GDM1 (cell line): ENCODE measurements around the gene PLA2G1B.

Experiments used
- DNase-seq: peaks from one replicate; lab custom pipeline; 2025; lab: John Stamatoyannopoulos, UW

PLA2G1B gene

DNA sequence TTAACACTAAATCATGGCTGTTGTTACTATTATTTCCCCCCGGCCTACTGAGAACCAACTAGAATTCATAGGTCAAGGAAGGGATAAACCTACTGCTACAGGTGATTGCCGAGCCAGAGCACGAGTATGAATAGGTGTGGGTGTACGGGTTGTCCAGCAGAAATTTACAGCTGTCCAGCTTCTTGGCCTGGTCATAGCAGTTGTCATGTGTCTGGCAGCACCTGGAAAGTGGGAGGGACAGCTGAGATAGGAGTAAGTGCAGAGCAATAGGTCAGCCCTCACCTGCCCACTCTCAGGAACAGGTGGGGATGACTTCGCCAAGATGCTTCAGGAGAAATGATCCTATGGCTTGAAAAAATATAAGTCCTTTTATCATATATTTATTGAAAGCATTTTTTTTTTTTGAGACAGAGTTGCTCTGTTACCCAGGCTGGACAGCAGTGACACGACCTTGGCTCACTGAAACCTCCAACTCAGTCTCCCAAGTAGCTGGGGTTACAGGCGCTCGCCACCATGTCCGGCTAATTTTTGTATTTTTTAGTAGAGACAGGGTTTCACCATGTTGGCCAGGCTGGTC, 2.6 kb downstream of the PLA2G1B start:
- DNase-seq = no peak

DNA sequence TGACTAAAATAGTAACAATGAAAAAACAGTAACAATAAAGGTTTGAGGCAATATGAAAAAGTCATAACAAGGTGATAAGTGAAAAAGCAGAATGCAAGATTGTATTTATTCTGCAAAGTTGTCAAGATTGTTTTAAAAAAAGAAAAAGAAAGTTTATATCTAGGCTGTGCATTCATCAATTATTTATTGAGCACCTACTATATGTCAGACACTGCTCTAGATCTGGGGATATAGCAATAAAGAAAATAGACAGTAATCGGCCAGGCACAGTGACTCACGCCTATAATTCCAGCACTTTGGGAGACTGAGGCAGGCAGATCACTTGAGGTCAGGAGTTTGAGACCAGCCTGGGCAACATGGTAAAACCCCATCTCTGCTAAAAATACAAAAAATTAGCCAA, 3.8 kb downstream of the PLA2G1B start:
- no peak for DNase-seq

DNA sequence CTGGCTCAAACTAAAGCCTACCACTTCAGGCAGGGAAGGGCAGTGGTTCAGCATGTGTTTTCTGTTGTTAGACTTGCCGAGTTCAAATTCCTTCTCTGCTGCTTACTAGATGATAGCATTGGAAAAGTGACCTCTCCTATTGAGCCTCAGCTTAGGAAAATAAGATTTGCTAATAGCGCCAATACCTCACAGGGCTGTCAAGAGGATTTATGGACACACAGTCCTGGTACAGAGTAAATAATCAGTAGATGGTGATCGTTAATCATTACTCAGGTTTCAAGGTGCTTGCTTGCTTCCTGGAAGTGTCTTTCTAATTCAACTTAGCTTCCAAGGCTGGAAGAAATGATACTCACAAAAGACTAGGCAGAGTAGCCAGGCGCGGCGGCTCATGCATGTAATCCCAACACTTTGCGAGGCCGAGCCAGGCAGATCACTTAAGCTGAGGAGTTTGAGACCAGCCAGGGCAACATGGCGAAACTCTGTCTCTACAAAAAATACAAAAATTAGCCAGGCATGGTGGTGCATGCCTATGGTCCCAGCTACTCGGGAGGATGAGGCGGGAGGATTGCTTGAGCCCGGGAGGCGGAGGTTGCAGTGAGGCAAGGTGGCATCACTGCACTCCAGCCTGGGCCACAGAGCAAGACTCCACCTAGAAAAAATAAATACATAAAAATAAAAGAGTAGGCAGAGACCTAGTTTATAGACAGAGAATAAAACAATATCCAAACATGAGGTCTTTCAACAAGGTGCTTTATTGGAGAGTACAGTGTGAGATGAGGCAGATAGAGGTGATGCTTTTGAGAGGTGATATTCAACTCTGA, 6.0 kb downstream of the PLA2G1B start:
- no peak for DNase-seq

DNA sequence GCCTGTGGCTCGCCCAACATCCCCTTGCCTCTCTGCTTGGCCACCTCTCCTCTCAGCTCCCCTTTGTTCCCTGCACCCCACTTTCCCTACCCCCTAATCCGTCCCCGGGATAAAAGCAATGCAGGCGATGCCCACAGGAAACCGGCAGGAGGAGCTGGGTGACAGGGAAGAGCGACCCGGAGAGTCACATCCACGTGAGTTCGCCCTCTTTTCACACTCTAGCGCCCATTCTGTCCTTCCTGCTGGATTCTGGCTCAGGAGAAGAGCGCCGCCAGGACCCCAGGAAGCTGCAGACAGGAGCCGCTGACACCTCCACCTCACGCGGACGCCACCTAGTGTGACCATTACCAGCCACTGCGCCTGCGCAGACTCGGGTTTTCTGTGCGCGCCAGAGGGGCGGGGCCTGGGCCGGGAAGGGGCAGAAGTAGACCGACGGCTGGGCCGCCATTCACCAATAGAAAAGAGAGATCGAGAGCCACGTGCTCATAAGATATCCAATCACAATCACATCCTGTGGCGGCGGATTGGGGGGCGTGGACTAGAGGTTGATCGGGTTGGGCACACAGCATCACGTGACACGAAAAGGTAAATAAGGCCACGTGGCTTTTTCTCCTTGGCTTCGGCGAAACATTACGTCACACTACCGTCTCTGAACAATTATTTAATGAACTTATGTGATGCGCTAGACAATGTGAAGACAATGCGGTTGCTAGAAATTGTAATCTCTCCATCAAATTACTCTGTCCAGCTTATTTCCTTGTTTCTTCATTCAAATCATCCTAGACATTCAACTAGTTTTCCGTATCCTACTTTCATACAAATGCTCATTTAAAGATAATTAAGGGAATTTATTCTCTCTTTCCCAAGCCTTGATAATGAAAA, 10.1 kb downstream of the PLA2G1B start:
- DNase-seq = peak; percentile 98

DNA sequence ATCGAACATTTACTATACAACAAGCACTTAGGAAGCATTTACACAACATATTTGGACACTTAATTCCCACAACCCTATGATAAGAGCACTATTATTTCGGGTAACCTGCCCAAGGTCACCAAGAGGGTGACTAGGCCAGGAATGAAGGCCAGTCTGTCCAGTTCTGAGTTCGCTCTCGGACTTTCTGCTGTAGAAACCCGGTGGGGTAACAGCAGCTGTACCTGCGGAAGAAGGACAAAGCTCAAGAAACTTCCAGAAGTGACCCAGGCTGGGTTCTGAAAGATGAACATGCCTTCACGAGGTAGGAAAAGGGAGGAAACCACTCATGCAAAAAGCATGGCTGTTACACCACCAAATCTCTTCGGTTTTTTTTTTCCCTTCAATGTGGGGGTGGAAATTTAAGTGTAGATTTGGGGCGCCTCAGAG, 10.8 kb downstream of the PLA2G1B start:
- no peak for DNase-seq

DNA sequence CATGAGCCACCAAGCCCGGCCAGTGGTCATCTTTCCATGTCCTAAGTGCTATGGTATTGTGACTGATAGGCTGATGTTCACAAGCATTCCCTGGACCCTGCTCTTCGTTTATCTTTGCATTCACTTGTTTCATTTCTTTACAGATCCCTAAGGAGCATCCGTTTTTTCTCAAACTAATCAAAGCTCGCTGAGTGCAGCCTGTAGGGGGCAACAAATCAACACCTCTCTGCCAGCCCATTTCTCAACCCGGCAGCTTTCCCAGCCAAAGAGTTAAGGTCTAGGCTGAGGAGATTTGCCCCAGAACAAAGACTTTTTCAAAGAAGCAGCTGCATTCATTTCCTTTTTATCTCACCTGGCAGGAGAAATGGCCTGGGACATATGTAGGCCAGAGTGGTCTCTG, 13.4 kb downstream of the PLA2G1B start:
- DNase-seq = no peak

DNA sequence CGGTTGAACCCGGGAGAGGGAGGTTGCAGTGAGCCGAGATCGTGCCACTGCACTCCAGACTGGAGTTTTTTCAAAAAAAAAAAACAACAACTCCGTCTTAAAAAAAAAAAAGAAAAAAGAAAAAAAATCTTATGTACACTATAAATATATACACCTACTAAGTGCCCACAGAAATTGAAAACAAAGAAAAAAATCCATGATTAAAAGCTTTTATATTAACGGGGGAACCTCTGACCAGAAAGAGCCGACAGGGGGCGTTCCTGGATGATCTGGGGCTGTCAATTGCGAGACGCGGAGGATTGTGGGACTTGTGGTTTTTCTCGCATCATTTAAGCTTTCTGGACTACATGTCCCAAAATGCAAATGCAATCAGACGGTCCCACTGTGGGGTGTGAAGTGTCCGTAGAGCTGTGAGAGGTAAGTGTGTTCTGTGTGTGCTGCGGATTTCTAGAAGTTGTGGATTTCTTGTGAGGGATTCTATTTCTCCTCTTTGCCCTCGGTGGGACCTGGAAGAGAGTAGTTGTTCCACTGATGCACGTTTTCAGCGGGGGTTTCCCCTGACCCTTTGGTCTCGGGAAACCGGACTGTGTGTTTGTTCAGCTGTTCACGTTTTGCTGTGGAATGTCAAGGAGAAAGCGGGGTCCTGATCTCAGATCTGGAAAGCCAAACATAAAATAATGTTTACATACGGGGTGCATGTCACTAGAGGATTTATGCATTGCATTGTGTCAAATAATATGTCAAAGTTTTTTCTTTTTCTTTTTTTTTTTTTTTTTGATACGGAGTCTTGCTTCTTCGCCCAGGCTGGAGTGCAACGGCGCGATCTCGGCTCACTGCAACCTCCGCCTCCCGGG, 25.4 kb downstream of the PLA2G1B start, which contains the start of gene SIRT4:
Gene SIRT4, plus strand, starts transcription at position 360 of the 854 bp plus-strand sequence. CDS start 1,241 bp downstream, outside the sequence.
- peak; percentile 81 for DNase-seq

DNA sequence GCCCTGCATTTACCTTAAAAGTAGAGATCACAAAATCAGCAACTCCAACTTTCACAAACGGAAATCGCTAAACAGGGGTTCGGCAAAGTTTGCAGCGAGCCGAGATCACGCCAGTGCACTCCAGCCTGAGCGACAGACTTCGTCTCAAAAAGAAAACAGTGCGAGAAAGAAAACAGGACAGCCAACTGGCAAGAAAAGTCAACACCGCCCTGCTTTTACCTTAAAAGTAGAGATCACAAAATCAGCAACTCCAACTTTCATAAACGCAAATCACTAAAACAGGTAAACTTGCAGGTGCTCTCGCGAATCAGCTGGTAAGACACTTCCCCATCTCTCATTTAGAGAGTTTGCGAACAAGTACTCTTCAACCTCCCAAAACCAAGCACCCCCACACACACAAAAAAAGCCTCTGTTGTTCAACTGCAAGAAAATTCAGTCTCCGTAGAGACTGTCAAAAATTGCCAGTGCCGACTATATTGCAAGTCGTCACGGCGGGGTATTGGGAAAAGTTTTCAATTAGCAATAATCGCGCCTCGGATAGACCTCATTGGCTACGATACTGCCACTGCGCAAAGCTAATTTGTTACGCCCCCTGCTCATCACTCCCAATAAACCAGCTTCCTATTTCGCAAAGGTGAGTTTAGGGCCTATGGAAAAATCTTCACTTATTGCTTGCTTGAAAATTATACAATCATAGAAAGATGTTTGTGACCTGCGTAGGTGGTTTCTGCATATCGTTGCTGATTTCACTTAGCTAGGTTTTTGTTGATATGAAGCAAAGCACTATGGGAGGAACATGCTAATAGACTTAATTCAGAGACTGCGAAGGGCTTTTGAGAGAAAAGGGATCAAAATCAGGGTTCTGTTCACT, 34.7 kb downstream of the PLA2G1B start, which contains the start of gene RNU4-1:
Gene RNU4-1, minus strand, starts transcription at position 577 of the 871 bp plus-strand sequence.
- DNase-seq = peak; percentile 85

DNA sequence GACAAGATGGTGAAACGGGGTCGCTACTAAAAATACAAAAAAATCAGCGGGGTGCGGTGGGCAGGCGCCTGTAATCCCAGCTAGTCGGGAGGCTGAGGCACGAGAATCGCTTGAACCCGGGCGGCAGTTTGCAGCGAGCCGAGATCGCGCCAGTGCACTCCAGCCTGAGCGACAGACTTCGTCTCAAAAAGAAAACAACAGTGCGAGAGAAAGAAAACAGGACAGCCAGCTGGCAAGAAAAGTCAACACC, 35.2 kb downstream of the PLA2G1B start:
- no peak for DNase-seq

DNA sequence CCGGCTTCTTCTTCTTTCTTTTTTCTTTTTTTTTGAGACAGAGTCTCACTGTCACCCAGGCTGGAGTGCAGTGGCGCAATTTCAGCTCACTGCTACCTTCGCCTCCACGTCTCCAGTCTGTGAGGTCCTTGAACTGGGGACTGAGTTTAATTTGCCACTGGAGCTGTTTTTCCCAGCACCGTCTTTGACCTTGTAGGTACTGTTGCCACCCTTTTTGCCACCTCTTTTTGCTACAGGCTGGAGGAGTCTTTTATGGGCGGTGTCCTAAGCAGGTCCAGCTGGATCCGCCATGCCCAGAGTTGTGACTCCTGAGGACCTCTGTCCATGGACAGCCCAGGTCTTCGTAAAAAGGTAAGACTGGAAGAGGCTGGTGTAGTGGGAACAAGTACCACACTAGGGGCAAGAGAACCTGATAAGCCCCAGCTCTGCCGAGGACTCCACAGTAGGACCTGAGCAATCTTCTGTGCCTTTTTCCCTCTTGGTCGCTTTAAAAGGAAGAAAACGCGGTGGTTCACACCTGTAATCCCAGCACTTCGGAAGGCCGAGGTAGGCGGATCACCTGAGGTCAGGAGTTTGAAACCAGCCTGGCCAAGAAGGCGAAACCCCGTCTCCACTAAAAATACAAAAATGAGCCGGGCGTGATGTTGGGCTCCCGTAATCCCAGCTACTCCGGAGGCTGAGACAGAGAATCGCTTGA, 36.8 kb downstream of the PLA2G1B start:
- no peak for DNase-seq

DNA sequence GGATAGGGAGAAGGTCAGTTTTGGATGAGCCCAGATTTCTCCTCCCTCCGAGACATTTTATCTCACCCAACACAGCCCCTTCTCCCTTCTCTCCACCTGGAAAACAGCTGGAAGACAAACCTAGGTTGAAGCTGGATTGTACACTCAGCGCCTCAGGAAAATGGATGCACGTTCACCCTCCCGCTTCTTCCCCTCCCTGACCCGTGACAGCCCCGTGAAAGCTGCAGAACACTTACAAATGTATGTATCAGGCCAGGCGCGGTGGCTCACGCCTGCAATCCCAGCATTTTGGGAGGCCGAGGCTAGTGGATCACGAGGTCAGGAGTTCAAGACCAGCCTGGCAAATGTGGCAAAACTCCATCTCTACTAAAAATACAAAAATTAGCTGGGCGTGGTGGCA, 40.1 kb downstream of the PLA2G1B start:
- no peak for DNase-seq

DNA sequence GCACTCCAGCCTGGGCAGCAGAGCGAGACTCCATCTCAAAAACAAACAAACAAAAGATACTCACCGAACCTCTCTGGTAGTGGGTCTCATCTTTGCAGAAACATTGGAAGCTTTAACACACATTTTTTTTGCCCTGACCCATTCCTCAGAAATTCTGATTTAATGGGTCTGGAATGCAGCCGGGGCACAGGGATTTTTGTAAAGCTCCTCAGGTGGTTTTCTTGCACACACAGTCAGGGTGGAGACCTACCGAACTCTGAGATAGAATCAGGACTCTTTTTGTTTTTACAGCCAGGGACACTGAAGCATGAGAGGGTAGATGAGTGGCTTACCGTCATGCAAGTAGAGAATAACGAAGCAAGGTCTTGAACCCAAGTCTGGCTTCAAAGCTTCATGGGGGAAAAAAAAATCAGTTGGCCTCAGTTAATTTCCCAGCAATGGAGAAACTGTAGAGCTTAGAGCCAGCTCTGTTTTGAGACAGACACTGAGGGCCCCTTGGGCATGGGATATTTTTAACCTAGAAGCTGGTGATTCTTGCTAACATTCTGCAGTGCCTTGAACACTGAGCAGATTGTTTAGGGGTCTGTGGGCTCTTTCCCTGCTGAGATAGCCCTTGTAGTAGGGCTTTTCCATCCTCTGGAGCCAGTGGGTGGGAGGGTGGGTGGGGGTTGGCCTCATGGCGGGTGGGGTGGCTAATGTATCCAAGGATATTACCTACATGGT, 40.6 kb downstream of the PLA2G1B start:
- DNase-seq = no peak

DNA sequence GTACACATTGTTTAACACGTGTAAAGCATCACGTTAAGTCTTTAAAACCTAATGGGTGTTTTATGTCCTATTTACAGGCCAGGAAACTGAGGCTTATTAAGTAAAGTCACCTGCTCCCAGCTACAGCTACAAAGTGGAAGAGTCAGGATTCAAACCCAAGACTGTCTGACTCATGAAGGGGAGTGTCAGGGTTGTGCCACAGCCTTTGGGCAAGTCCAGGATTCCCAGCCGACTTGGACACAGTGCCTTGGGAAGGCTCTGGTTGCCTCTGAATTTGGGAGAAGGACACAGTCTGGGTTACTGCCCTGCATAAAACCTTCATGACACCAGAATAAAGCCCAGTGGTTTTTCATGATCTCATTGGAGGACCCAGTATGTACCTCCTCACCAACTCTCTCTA, 43.2 kb downstream of the PLA2G1B start:
- DNase-seq = no peak

DNA sequence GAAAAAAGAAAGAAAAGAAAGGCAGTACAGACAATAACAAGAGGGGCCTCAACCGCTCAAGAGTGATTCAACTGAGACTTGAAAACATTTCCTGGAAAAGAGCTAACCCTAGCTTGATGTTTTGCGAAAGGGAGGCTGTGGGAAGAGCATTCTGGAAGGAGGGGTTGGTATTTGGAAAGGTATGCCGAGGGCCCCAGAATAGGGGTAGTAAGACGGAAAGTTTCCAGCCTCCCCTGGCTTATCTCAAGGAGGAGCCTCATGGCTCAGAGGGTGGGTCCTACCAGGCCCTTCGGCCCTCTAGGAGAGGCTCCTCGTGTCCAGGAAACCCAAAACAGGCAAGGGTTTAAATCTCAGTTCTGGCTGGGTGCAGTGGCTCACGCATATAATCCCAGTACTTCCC, 44.3 kb downstream of the PLA2G1B start:
- no peak for DNase-seq

DNA sequence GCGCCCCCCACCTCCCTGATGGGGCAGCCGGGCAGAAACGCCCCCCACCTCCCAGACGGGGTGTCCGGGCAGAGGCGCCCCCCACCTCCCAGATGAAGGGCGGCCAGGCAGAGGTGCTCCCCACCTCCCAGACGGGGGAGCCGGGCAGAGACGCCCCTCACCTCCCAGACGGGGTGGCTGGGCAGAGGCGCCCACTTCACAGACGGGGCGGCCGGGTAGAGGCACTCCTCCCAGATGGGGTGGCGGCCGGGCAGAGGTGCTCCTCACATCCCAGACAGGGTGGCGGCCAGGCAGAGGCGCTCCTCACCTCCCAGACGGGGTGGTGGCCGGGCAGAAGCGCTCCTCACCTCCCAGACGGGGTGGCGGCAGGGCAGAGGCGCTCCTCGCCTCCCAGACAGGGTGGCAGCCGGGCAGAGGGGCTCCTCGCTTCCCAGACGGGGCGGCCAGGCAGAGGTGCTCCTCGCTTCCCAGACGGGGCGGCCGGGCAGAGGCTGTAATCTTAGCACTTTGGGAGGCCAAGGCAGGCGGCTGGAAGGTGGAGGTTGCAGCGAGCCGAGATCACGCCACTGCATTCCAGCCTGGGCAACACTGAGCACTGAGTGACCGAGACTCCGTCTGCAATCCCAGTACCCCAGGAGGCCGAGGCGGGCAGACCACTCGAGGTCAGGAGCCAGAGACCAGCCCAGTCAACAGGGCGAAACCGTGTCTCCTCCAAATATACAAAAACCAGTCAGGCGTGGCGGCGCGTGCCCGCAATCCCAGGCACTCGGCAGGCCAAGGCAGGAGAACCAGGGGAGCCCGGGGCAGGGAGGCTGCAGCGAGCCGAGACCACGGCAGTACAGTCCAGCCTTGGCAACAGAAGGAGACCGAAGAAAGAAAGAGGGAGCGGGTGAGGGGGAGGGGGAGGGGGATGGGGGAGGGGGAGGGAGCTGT, 49.2 kb downstream of the PLA2G1B start:
- DNase-seq = no peak

DNA sequence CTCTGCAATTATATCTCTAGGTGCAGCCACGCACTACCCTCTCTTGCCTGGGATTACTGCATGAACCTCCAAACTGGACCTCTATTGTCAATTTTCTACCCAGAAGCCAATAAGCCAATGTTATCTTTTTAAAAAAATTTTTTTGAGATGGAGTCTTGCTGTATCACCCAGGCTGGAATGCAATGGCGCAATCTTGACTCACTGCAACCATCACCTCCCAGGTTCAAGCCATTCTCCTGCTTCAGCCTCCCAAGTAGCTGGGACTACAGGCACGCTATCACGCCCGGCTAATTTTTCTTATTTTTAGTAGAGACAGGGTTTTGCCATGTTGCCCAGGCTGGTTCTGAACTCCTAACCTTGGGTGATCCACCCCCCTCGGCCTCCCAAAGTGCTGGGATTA, 50.8 kb downstream of the PLA2G1B start:
- no peak for DNase-seq
